ENCODE data around the gene RBM4B. TPM values are rescaled to one million over a fixed set of nuclear protein-coding genes. Genes with fewer than 3 reads are reported as not detected.
"Not testable (repeated sequence)": the region's sequence is repeated elsewhere in the genome, so short reads cannot be mapped to it uniquely, and the experiment has no call there.

The RBM4B gene, protein sequence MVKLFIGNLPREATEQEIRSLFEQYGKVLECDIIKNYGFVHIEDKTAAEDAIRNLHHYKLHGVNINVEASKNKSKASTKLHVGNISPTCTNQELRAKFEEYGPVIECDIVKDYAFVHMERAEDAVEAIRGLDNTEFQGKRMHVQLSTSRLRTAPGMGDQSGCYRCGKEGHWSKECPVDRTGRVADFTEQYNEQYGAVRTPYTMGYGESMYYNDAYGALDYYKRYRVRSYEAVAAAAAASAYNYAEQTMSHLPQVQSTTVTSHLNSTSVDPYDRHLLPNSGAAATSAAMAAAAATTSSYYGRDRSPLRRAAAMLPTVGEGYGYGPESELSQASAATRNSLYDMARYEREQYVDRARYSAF
- 10 to 100 TPM; 10.7 to 13.1 TPM for total RNA-seq

DNA sequence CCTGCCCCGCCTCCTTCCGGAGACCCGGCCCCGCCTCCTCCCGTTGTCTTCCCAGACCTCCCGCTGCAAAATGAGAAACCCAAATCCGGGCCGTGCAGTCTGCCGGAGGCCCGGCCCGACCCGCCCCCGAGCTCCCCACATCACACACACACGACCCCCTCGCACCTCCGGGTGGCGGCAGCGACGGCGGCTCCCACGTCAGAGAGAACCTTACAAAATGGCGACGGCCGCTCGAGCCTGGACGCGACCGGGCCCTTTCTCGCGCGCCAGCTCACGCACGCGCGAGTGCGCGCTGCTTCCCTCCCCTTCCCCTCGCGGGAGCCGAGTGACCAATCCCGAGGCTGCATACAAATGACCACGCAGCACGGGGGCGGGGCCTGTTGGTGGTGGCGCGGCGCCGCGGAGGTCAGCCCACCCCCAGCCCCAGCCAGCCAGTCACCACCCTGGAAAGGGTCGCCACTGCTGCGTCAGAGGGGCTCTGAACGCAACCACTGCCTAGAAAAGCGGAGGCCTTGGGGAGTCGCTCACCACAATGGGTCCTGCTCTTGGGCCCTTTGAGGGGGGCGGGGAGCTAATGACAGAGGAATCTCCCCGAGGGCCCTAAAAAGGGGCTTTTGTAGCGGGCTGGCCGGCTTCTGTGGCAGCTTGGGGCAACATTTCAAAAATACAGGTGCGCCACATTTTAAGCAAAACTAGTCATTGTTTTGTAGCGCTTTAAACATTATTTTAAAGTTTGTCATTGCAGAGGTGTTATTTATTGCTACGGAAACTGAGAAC is at the start of gene RBM4B:
RBM4B (minus strand) TSS at position 289 of the 777 bp plus-strand sequence. CDS start 808 bp downstream, outside the sequence.
- Mint-ChIP-seq H3K36me3 (ENCODE audit: low read depth) (peaks cover 22% of the 10 kb centered on the region), H3K9me3 (no peaks in the 10 kb centered on the region), H3K4me3 (peak within 1 kb of the TSS; percentile 88), H3K27me3 (no peaks in the 10 kb centered on the region), H3K4me1 (ENCODE audit: low read depth) (peaks cover 31% of the 10 kb centered on the region), H3K27ac (peak within 1 kb of the TSS; percentile 97)
- ATAC-seq (peak; percentile 93), DNase-seq (peak; percentile 98)
- TF ChIP-seq, protein P1, sequence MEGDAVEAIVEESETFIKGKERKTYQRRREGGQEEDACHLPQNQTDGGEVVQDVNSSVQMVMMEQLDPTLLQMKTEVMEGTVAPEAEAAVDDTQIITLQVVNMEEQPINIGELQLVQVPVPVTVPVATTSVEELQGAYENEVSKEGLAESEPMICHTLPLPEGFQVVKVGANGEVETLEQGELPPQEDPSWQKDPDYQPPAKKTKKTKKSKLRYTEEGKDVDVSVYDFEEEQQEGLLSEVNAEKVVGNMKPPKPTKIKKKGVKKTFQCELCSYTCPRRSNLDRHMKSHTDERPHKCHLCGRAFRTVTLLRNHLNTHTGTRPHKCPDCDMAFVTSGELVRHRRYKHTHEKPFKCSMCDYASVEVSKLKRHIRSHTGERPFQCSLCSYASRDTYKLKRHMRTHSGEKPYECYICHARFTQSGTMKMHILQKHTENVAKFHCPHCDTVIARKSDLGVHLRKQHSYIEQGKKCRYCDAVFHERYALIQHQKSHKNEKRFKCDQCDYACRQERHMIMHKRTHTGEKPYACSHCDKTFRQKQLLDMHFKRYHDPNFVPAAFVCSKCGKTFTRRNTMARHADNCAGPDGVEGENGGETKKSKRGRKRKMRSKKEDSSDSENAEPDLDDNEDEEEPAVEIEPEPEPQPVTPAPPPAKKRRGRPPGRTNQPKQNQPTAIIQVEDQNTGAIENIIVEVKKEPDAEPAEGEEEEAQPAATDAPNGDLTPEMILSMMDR (IDR thresholded peaks at IDR 0.05), result no peak
- POLR2A ChIA-PET, result interaction anchor here (0.6 to 3.1 kb wide), 25 partner anchors 10 to 1281 kb away, joined by 3 to 26 read pairs (median 3); partner anchors contain the start of genes ACTN3, CCDC87, CCS and RBM14
- CTCF ChIA-PET, result interaction anchor here (0.6 to 5.4 kb wide), 56 partner anchors 8 to 332 kb away, joined by 3 to 77 read pairs (median 5); partner anchors contain the start of genes ACTN3, CCDC87, CCS and CTSF
- intact Hi-C loops (cut with micrococcal nuclease), result loop anchor here (2.0 to 10.0 kb wide), 6 partner anchors 40 to 273 kb away; partner anchors contain the start of genes ACTN3, CCDC87, CCS and NPAS4

DNA sequence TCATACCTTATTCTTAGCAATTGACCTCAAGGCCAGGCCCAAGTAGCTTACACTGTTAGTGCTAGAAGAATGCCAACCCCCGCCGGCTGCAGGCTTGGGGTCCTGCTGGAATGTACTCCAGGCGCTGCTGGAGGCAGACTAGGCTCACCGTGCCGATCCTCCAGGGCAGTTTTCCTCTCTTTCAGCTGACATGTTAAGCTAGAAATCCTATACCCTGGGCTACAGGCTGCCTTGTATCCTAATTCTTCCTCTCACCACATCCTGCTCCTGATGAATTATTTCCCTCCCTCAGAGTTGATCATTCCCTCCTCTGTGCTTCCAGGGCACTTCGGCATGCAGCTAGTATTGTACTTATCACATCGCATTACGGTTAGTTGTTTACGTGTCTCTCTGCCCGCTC is 48.0 kb upstream of the RBM4B start:
- H3K9me3 Mint-ChIP-seq, result no peaks in the 10 kb centered on the region
- H3K36me3 Mint-ChIP-seq (ENCODE audit: low read depth), result no peaks in the 10 kb centered on the region
- H3K4me1 Mint-ChIP-seq (ENCODE audit: low read depth), result peaks cover 8% of the 10 kb centered on the region
- peaks cover 52% of the 10 kb centered on the region for H3K27me3 Mint-ChIP-seq
- intact Hi-C loops (cut with micrococcal nuclease), result no loop called here
- no peak overlapping the region for H3K4me3 Mint-ChIP-seq
- TF ChIP-seq, protein P1 (IDR thresholded peaks at IDR 0.05), result no peak
- POLR2A ChIA-PET, result interaction anchor here (1.1 to 1.5 kb wide), 3 partner anchors 9 to 117 kb away, joined by 3 to 4 read pairs (median 3); no protein-coding TSS in a partner anchor
- DNase-seq, result no peak
- no peak overlapping the region for H3K27ac Mint-ChIP-seq
- CTCF ChIA-PET, result interaction anchor here (1.1 to 2.6 kb wide), 5 partner anchors 11 to 108 kb away, joined by 4 to 9 read pairs (median 4); no protein-coding TSS in a partner anchor
- ATAC-seq, result no peak

DNA sequence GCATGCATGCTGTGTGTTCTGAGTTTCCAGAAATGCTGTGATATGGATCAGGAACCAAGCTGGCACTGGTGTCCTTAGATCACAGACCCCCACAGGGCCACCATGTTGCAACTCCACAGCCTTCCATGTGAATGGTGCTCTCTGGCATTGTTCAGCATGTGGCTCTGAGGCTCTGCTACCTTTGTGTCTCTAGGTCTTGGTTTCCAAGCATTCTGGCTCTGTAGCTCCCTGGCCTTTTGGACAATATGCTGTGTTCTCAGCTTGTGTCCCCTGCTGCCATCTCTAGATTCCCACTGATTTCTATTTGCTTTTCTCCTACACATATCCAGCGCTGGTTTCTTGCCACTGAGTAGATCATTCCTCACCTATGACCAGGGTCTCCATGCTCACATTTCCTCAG is 47.4 kb upstream of the RBM4B start:
- no peak overlapping the region for H3K4me3 Mint-ChIP-seq
- TF ChIP-seq, protein P1 (IDR thresholded peaks at IDR 0.05), result no peak
- peaks cover 13% of the 10 kb centered on the region for H3K4me1 Mint-ChIP-seq (ENCODE audit: low read depth)
- no peaks in the 10 kb centered on the region for H3K36me3 Mint-ChIP-seq (ENCODE audit: low read depth)
- no peak overlapping the region for H3K27ac Mint-ChIP-seq
- H3K27me3 Mint-ChIP-seq, result peaks cover 56% of the 10 kb centered on the region
- ATAC-seq (no peak), DNase-seq (no peak)
- intact Hi-C loops (cut with micrococcal nuclease), result no loop called here
- ChIA-PET POLR2A (interaction anchor here (1.1 to 1.3 kb wide), 2 partner anchors 9 to 117 kb away, joined by 3 to 4 read pairs; no protein-coding TSS in a partner anchor), CTCF (interaction anchor here (1.1 to 2.6 kb wide), 5 partner anchors 11 to 109 kb away, joined by 3 to 9 read pairs (median 4); no protein-coding TSS in a partner anchor)
- H3K9me3 Mint-ChIP-seq, result no peaks in the 10 kb centered on the region

DNA sequence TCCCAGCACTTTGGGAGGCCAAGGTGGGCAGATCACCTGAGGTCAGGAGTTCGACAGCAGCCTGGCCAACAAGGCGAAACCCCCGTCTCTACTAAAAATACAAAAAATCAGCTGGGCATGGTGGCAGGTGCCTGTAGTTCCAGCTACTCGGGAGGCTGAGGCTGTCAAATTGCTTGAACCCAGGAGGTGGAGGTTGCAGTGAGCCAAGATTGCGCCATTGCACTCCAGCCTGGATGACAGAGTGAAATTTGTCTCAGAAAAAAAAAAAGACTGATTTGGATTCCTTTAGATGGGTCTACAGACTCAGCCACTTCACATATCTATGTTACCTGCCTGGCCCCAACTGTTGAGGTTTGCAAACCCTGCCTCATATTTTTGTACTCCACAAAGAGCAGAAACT is 46.5 kb upstream of the RBM4B start:
- POLR2A ChIA-PET, result interaction anchor here (0.8 to 1.3 kb wide), 4 partner anchors 10 to 529 kb away, joined by 3 to 4 read pairs (median 3); no protein-coding TSS in a partner anchor
- H3K27ac Mint-ChIP-seq; H3K9me3 Mint-ChIP-seq; intact Hi-C loops (cut with micrococcal nuclease); ATAC-seq; DNase-seq; H3K36me3 Mint-ChIP-seq (ENCODE audit: low read depth); H3K4me3 Mint-ChIP-seq: not testable (repeated sequence)
- Mint-ChIP-seq H3K27me3 (peaks cover 53% of the 10 kb centered on the region), H3K4me1 (ENCODE audit: low read depth) (peaks cover 16% of the 10 kb centered on the region)
- CTCF ChIA-PET, result interaction anchor here (0.7 to 2.6 kb wide), 4 partner anchors 11 to 286 kb away, joined by 3 to 9 read pairs (median 6); partner anchors contain the start of gene MRPL11

DNA sequence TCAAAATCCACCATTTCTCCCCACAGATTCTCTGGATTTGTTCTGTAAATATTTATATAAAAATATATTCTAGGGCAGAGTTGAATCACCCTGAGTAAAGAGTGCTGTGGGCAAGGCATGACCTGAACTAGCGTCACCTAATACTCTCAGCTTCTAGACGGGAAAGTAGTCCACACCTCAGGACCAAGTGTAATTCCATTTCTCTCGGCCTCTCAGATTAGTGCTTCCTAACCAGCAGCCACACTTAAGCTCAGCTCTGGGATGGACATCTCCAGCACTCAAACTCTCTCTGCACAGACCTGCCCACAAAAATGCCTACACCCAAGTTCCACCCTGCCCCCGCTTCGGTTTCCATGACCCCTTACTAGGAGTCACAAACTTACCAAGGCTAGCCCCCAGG is 46.0 kb upstream of the RBM4B start:
- TF ChIP-seq, protein P1 (IDR thresholded peaks at IDR 0.05), result no peak
- DNase-seq (no peak), ATAC-seq (no peak)
- no peaks in the 10 kb centered on the region for H3K36me3 Mint-ChIP-seq (ENCODE audit: low read depth)
- H3K27me3 Mint-ChIP-seq, result peaks cover 49% of the 10 kb centered on the region
- H3K27ac Mint-ChIP-seq, result no peak overlapping the region
- H3K4me1 Mint-ChIP-seq (ENCODE audit: low read depth), result peaks cover 15% of the 10 kb centered on the region
- ChIA-PET POLR2A (interaction anchor here (0.6 to 1.2 kb wide), 3 partner anchors 10 to 120 kb away, joined by 3 read pairs; no protein-coding TSS in a partner anchor), CTCF (interaction anchor here (0.7 to 2.6 kb wide), 4 partner anchors 10 to 285 kb away, joined by 3 to 9 read pairs (median 6); partner anchors contain the start of gene MRPL11)
- H3K4me3 Mint-ChIP-seq, result no peak overlapping the region
- intact Hi-C loops (cut with micrococcal nuclease), result no loop called here
- no peaks in the 10 kb centered on the region for H3K9me3 Mint-ChIP-seq
